GM23338 (cell line): Measurements from ENCODE around the gene NAA11. TPM values are rescaled to one million over a fixed set of nuclear protein-coding genes. Genes with fewer than 3 reads are reported as not detected.
A peak's percentile ranks its signal among the peaks of the same experiment; 100 is the strongest.

Experiments used
- ATAC-seq: fragments of 200-7000 bp; cut with Tn5 transposase; 3 replicates; pipeline ENCODE4 v1.9.1; 2020
- DNase-seq: peaks from one replicate; pipeline ENCODE4 v3.0.0-alpha.2; 2015; ENCODE audit warnings: low spot score
- H2AFZ ChIP-seq: fragments of 200-600 bp; sonication (generic); 2 replicates; pipeline ENCODE4 v1.8.0; 2016; ENCODE audit warnings: antibody characterized with exemption, mild to moderate bottlenecking, moderate library complexity
- H3F3A ChIP-seq: fragments of 200-600 bp; sonication (generic); replicated peaks from 2 replicates; pipeline ENCODE4 v1.8.0; 2017; ENCODE audit warnings: antibody characterized with exemption, mixed run types, low read depth
- H3K27ac ChIP-seq: fragments of 200-600 bp; sonication (generic); 2 replicates; pipeline ENCODE4 v1.6.1; 2016; ENCODE audit warnings: low read depth
- H3K27me3 ChIP-seq: fragments of 200-600 bp; sonication (generic); 2 replicates; pipeline ENCODE4 v1.8.0; 2016; ENCODE audit warnings: mild to moderate bottlenecking, mixed run types, moderate library complexity; ENCODE audit not compliant: insufficient read depth
- H3K36me3 ChIP-seq: fragments of 200-600 bp; sonication (generic); 2 replicates; pipeline ENCODE4 v1.8.0; 2016; ENCODE audit warnings: mild to moderate bottlenecking; ENCODE audit not compliant: insufficient read depth
- H3K4me1 ChIP-seq: fragments of 200-600 bp; sonication (generic); 2 replicates; pipeline ENCODE4 v1.8.0; 2016; ENCODE audit warnings: mild to moderate bottlenecking, moderate library complexity; ENCODE audit not compliant: insufficient read depth
- H3K4me2 ChIP-seq: fragments of 200-600 bp; sonication (generic); 2 replicates; pipeline ENCODE4 v1.7.1; 2017; ENCODE audit warnings: mixed run types
- H3K4me3 ChIP-seq: fragments of 200-600 bp; sonication (generic); 2 replicates; pipeline ENCODE4 v1.6.1; 2016; ENCODE audit warnings: mixed run types
- H3K79me2 ChIP-seq: fragments of 200-600 bp; sonication (generic); replicated peaks from 2 replicates; pipeline ENCODE4 v1.8.0; 2017; ENCODE audit warnings: mild to moderate bottlenecking; ENCODE audit not compliant: insufficient read depth
- H3K9me2 ChIP-seq: fragments of 200-600 bp; sonication (generic); 2 replicates; pipeline ENCODE4 v1.8.0; 2017; ENCODE audit not compliant: insufficient read depth
- H4K20me1 ChIP-seq: fragments of 200-600 bp; sonication (generic); replicated peaks from 2 replicates; pipeline ENCODE4 v1.8.0; 2017; ENCODE audit warnings: mild to moderate bottlenecking; ENCODE audit not compliant: insufficient read depth
- H3K27ac Mint-ChIP-seq: 2 replicates; pipeline ENCODE4 v1.8.0; 2020; ENCODE audit warnings: inconsistent platforms, mild to moderate bottlenecking, moderate library complexity, mixed read lengths
- H3K27me3 Mint-ChIP-seq: 3 replicates; pipeline ENCODE4 v1.8.0; 2022; ENCODE audit warnings: low read depth, mild to moderate bottlenecking, moderate library complexity, mixed read lengths, inconsistent platforms; ENCODE audit not compliant: insufficient read depth, poor library complexity
- H3K36me3 Mint-ChIP-seq: 3 replicates; pipeline ENCODE4 v1.8.0; 2021; ENCODE audit warnings: low read depth, mild to moderate bottlenecking, inconsistent platforms, moderate library complexity, mixed read lengths
- H3K4me1 Mint-ChIP-seq: 3 replicates; pipeline ENCODE4 v1.8.0; 2020; ENCODE audit warnings: mild to moderate bottlenecking, inconsistent platforms, mixed read lengths
- H3K4me3 Mint-ChIP-seq: 3 replicates; pipeline ENCODE4 v1.8.0; 2021; ENCODE audit warnings: moderate library complexity, mild to moderate bottlenecking, inconsistent platforms, mixed read lengths
- H3K9me3 Mint-ChIP-seq: 3 replicates; pipeline ENCODE4 v1.8.0; 2020; ENCODE audit warnings: moderate library complexity, mild to moderate bottlenecking, inconsistent platforms, mixed read lengths
- CREB1 ChIP-seq: fragments of 250-450 bp; sonication (Bioruptor Pico); IDR thresholded peaks from 2 replicates; pipeline ENCODE4 v1.5.0; 2020; ENCODE audit warnings: low read depth, mild to moderate bottlenecking, moderate library complexity
- EZH2 ChIP-seq: fragments of 200-600 bp; sonication (generic); IDR thresholded peaks from one replicate; pipeline ENCODE4 v1.8.0; 2017; ENCODE audit warnings: antibody characterized with exemption, mild to moderate bottlenecking, low read depth; ENCODE audit not compliant: unreplicated experiment
- EZH2phosphoT487 ChIP-seq: fragments of 200-600 bp; sonication (generic); IDR thresholded peaks from one replicate; pipeline ENCODE4 v1.8.1; 2018; ENCODE audit warnings: antibody characterized with exemption; ENCODE audit not compliant: unreplicated experiment
- JUNB ChIP-seq: IDR thresholded peaks from one replicate; pipeline ENCODE4 v1.6.1; 2016; ENCODE audit warnings: antibody characterized with exemption; ENCODE audit not compliant: unreplicated experiment
- NANOG ChIP-seq: IDR thresholded peaks from 2 replicates; pipeline ENCODE4 v1.6.1; 2016; ENCODE audit warnings: antibody characterized with exemption, borderline replicate concordance
- STAT1 ChIP-seq: IDR thresholded peaks from one replicate; pipeline ENCODE4 v1.6.1; 2016; ENCODE audit warnings: antibody characterized with exemption; ENCODE audit not compliant: unreplicated experiment
- ZNF114 ChIP-seq: fragments of 250-450 bp; sonication (Bioruptor Pico); IDR thresholded peaks from 2 replicates; pipeline ENCODE4 v1.5.0; 2020; ENCODE audit warnings: mild to moderate bottlenecking, moderate library complexity
- ZNF331 ChIP-seq: fragments of 250-450 bp; sonication (Bioruptor Pico); IDR thresholded peaks from 2 replicates; pipeline ENCODE4 v1.5.0; 2020; ENCODE audit warnings: low read depth, mild to moderate bottlenecking, moderate library complexity
- polyA plus RNA-seq: library from polyadenylated mRNA; unstranded; fragments of >200 nt; fragmentation: Nextera tagmentation; extraction: Ambion mirVana; gene quantifications from 2 replicates; pipeline ENCODE4 v1.2.1, GENCODE V29; 2016
- total RNA-seq: library from RNA; depleted of rRNA; stranded (reverse); fragments of >200 nt; shearing (Covaris generic); gene quantifications from 2 replicates; pipeline ENCODE4 v1.2.3, GENCODE V29; 2014
- TF ChIP-seq, protein P1 (sequence below): IDR thresholded peaks from one replicate; pipeline ENCODE4 v1.6.1; 2018; ENCODE audit warnings: antibody characterized with exemption; ENCODE audit not compliant: unreplicated experiment
- TF ChIP-seq, protein P2 (sequence below), 2 experiments: fragments of 200-600 bp in 1 of 2; sonication (generic) in 1 of 2; conservative IDR thresholded peaks; 2 replicates each; pipeline versions ENCODE4 v1.5.1 to v1.6.1; 2016 to 2017; ENCODE audit warnings: antibody characterized with exemption in 2 of 2, low read depth in 2 of 2, mild to moderate bottlenecking in 2 of 2, moderate library complexity in 1 of 2

Gene NAA11
- total and polyA plus RNA-seq, 2 experiments from 2014 or later = not detected

DNA sequence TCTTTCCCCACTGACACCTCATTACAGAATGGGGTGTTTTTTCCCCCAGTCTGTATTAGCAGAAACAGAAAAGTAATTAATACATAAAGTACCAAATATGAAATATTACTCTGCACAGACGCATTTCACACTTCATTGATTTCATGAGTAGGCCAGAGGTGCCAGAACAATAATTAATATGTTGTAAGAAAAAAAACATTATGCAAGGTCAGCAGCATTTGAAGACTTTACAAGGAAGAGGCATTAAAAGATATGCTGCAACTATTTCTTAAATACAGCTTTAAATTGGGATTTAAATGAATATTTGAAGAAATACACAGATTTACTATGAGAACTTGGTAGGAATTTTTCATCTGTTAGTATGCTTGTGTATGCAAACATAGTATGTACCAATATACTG, 37.7 kb downstream of the NAA11 start (continued):
- TF ChIP-seq, protein P1, sequence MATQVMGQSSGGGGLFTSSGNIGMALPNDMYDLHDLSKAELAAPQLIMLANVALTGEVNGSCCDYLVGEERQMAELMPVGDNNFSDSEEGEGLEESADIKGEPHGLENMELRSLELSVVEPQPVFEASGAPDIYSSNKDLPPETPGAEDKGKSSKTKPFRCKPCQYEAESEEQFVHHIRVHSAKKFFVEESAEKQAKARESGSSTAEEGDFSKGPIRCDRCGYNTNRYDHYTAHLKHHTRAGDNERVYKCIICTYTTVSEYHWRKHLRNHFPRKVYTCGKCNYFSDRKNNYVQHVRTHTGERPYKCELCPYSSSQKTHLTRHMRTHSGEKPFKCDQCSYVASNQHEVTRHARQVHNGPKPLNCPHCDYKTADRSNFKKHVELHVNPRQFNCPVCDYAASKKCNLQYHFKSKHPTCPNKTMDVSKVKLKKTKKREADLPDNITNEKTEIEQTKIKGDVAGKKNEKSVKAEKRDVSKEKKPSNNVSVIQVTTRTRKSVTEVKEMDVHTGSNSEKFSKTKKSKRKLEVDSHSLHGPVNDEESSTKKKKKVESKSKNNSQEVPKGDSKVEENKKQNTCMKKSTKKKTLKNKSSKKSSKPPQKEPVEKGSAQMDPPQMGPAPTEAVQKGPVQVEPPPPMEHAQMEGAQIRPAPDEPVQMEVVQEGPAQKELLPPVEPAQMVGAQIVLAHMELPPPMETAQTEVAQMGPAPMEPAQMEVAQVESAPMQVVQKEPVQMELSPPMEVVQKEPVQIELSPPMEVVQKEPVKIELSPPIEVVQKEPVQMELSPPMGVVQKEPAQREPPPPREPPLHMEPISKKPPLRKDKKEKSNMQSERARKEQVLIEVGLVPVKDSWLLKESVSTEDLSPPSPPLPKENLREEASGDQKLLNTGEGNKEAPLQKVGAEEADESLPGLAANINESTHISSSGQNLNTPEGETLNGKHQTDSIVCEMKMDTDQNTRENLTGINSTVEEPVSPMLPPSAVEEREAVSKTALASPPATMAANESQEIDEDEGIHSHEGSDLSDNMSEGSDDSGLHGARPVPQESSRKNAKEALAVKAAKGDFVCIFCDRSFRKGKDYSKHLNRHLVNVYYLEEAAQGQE = no peak
- no peak for TF ChIP-seq ZNF114 (CRISPR knock-in tag)
- TF ChIP-seq, protein P2, sequence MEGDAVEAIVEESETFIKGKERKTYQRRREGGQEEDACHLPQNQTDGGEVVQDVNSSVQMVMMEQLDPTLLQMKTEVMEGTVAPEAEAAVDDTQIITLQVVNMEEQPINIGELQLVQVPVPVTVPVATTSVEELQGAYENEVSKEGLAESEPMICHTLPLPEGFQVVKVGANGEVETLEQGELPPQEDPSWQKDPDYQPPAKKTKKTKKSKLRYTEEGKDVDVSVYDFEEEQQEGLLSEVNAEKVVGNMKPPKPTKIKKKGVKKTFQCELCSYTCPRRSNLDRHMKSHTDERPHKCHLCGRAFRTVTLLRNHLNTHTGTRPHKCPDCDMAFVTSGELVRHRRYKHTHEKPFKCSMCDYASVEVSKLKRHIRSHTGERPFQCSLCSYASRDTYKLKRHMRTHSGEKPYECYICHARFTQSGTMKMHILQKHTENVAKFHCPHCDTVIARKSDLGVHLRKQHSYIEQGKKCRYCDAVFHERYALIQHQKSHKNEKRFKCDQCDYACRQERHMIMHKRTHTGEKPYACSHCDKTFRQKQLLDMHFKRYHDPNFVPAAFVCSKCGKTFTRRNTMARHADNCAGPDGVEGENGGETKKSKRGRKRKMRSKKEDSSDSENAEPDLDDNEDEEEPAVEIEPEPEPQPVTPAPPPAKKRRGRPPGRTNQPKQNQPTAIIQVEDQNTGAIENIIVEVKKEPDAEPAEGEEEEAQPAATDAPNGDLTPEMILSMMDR (conservative IDR thresholded peaks at IDR 0.05; ENCODE audit: low read depth in 2 of 2) = no peak
- no peak for TF ChIP-seq ZNF331 (CRISPR knock-in tag)
- TF ChIP-seq NANOG = no peak

DNA sequence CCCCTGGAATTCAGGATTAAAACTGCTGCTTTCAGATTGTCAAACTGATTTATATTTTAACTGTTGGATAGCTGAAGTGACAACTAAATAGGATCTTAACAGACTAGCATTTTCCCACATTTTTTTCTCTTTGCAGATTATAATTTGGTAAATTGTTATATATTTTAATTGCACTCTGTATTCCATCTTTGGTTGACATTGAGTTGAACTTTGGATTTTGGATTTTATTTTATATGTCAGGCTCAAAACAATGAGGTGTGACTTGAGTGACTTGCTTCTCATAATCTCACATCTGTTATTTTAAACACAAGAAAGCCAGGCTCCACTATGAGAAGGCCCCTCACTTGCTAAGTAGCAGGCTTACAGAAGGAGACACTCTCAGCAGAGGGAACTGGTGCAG, 38.1 kb downstream of the NAA11 start:
- peaks cover under 1% of the 10 kb centered on the region; the same call in 1 of the 2 replicates for H3K4me1 ChIP-seq
- H3K9me2 ChIP-seq = no peaks in the 10 kb centered on the region
- Mint-ChIP-seq H3K27me3 (no peaks in the 10 kb centered on the region), H3K36me3 (no peaks in the 10 kb centered on the region), H3K4me1 (no peaks in the 10 kb centered on the region), H3K27ac (no peak overlapping the region), H3K4me3 (no peak overlapping the region), H3K9me3 (no peaks in the 10 kb centered on the region)
- no peaks in the 10 kb centered on the region for H3F3A ChIP-seq
- H3K4me3 ChIP-seq = no peak overlapping the region
- H3K27ac ChIP-seq = no peak overlapping the region
- no peaks in the 10 kb centered on the region for H3K36me3 ChIP-seq
- no peak overlapping the region for H3K4me2 ChIP-seq
- DNase-seq (no peak), ATAC-seq (no peak)
- peak overlapping the region; percentile 60; the same call in 1 of the 2 replicates for H2AFZ ChIP-seq
- H3K79me2 ChIP-seq = no peaks in the 10 kb centered on the region
- no peaks in the 10 kb centered on the region for H4K20me1 ChIP-seq
- H3K27me3 ChIP-seq = no peaks in the 10 kb centered on the region
- TF ChIP-seq NANOG (no peak), CREB1 (CRISPR knock-in tag) (no peak), STAT1 (no peak), JUNB (no peak), EZH2phosphoT487 (no peak), EZH2 (no peak)
- TF ChIP-seq, protein P2 (conservative IDR thresholded peaks at IDR 0.05; ENCODE audit: low read depth in 2 of 2) = no peak
- TF ChIP-seq, protein P1 = no peak
